Nucleus accumbens (tissue), 56 donors: Measurements from ENCODE around the gene NHLRC1.
A peak's percentile ranks its signal among the peaks of the same experiment; 100 is the strongest.
"Not testable (repeated sequence)": the region's sequence is repeated elsewhere in the genome, so short reads cannot be mapped to it uniquely, and the experiment has no call there.

Source experiments
- DNase-seq, 56 donors: peaks; one replicate each; lab custom pipeline; 2025; lab: John Stamatoyannopoulos, UW

NHLRC1 gene

GRCh38 chr6:18122128-18123093 lies at the start of gene NHLRC1:
Gene NHLRC1 (minus strand): TSS chr6:18122677. CDS start chr6:18122606, 71 bp downstream.
- DNase-seq = peak in 55 of 56 donors; percentile 29 to 91 (median 78)

GRCh38 chr6:18171871-18172270 lies 49.4 kb upstream of the NHLRC1 start:
- DNase-seq = no peak

GRCh38 chr6:18168264-18168663 lies 45.8 kb upstream of the NHLRC1 start:
- no peak for DNase-seq

GRCh38 chr6:18166312-18167036 lies 44.0 kb upstream of the NHLRC1 start:
- DNase-seq = no peak

GRCh38 chr6:18165751-18166150 lies 43.3 kb upstream of the NHLRC1 start:
- DNase-seq = no peak

- no peak for DNase-seq
These were observed 39.9 kb upstream of the NHLRC1 start for GRCh38 chr6:18162401-18162800.

- no peak for DNase-seq
These were observed 39.0 kb upstream of the NHLRC1 start for GRCh38 chr6:18161431-18161830.

- DNase-seq = no peak
These were observed 38.4 kb upstream of the NHLRC1 start for GRCh38 chr6:18160911-18161310.

- peak in 49 of 56 donors; percentile 8 to 74 (median 43) for DNase-seq
These were observed 33.5 kb upstream of the NHLRC1 start for GRCh38 chr6:18155864-18156421.

GRCh38 chr6:18155150-18155863 lies 32.8 kb upstream of the NHLRC1 start, which contains the start of gene KDM1B:
Gene KDM1B (plus strand): TSS chr6:18155422. CDS start chr6:18159896, 4,474 bp downstream.
- DNase-seq = peak; percentile 87 to 100 (median 98)

- peak in 14 of 56 donors; percentile 9 to 94 (median 33) for DNase-seq
These were observed 32.2 kb upstream of the NHLRC1 start, which contains the start of gene TPMT for GRCh38 chr6:18154507-18155149. Gene TPMT (minus strand): TSS chr6:18155077. CDS start chr6:18149127, 5,950 bp downstream.

GRCh38 chr6:18153311-18153703 lies 30.8 kb upstream of the NHLRC1 start:
- no peak for DNase-seq

- no peak for DNase-seq
These were observed 29.3 kb upstream of the NHLRC1 start for GRCh38 chr6:18151801-18152200.

GRCh38 chr6:18151391-18151790 lies 28.9 kb upstream of the NHLRC1 start:
- DNase-seq = not testable (repeated sequence)

- no peak for DNase-seq
These were observed 26.0 kb upstream of the NHLRC1 start for GRCh38 chr6:18148304-18149025.

- no peak for DNase-seq
These were observed 25.1 kb upstream of the NHLRC1 start for GRCh38 chr6:18147616-18148015.

GRCh38 chr6:18147160-18147559 lies 24.7 kb upstream of the NHLRC1 start:
- no peak for DNase-seq

GRCh38 chr6:18142591-18142861 lies 20.0 kb upstream of the NHLRC1 start:
- no peak for DNase-seq
